Skeletal muscle tissue (tissue), 4 donors: ENCODE results near the gene ACVR1. TPM values are rescaled to one million over a fixed set of nuclear protein-coding genes. Genes with fewer than 3 reads are reported as not detected.

Experiments used
- H3K27ac ChIP-seq: one replicate; pipeline ENCODE4 v1.7.0; 2013; ENCODE audit warnings: mild to moderate bottlenecking, low read depth, low read length, inconsistent platforms
- H3K27me3 ChIP-seq, 3 donors: one replicate each; pipeline ENCODE4 v1.7.0; 2013; ENCODE audit warnings: low read length in 3 of 3; ENCODE audit not compliant: control insufficient read depth in 3 of 3, insufficient read depth in 3 of 3
- H3K36me3 ChIP-seq, 3 donors: one replicate each; pipeline ENCODE4 v1.7.0; 2013; ENCODE audit warnings: low read length in 3 of 3; ENCODE audit not compliant: control insufficient read depth in 3 of 3, insufficient read depth in 3 of 3
- H3K4me1 ChIP-seq, 3 donors: one replicate each; pipeline ENCODE4 v1.7.0; 2013; ENCODE audit warnings: low read length in 3 of 3, mild to moderate bottlenecking in 3 of 3; ENCODE audit not compliant: control insufficient read depth in 3 of 3, insufficient read depth in 3 of 3
- H3K4me3 ChIP-seq, 3 donors: one replicate each; pipeline ENCODE4 v1.7.0; 2013; ENCODE audit warnings: low read length in 3 of 3
- H3K9ac ChIP-seq, 3 donors: one replicate each; pipeline ENCODE4 v1.7.0; 2013; ENCODE audit warnings: low read length in 3 of 3, mild to moderate bottlenecking in 3 of 3, moderate library complexity in 2 of 3, low read depth in 1 of 3
- H3K9me3 ChIP-seq, 3 donors: one replicate each; pipeline ENCODE4 v1.7.0; 2013; ENCODE audit warnings: low read length in 3 of 3; ENCODE audit not compliant: control insufficient read depth in 3 of 3
- total RNA-seq: library from RNA; depleted of rRNA; stranded (reverse); fragments of >200 nt; gene quantifications from one replicate; pipeline ENCODE4 v1.2.3, GENCODE V29; 2014
- donor health status: Osteomylitis.

The ACVR1 gene
- total RNA-seq, 1 donor from 2014 or later, result 18.8 TPM

DNA sequence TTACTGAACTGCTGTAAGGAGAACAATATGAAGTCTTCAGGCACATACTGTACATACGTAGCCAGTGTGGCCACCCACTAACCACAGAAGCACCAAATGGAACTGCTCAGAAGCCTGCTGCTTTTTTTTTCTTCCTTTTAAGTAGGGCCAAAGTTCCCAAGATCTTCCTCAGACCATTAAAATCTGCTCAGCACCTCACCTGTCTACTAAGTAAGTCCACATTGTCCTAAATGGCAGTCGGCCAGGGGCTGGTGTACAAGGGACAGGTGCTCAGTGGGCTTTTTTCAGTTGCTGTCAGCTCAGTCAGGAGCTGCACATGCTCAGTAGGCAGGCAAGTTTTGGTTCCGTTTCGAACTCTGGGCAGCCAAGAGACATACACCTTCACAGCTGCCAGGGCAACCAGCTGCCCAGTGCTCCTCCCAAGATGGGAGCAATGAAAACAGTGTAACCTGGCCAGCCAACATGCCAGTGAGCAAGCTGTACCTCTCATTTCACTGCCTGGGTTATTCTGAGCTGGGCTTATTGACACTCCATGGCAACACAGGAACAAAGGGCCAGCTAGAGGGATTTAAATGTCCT, 86.1 kb downstream of the ACVR1 start:
- peak overlapping the region; percentile 8 to 38 (median 26) for H3K4me3 ChIP-seq

DNA sequence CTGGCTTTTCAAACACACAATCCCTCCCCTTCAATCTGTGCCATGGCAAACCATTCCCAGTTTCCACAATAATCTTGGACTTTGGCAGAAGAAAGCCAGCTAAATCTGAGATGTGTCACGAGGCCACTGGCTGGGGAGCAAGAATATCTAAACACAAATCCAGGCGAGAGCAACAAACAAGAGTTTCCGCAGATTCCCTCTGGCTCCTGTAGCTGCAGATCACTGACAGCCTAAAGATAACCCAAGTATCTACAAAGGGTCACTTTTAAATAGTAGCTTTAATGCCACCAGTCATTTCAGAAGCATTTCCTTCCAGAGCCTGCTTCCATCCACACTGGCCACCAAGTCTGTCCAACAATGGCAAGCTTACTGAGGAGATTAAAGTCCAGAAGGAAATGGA, 86.9 kb downstream of the ACVR1 start:
- Histone ChIP-seq H3K27ac (peak overlapping the region; percentile 80), H3K36me3 (no peaks in the 10 kb centered on the region), H3K27me3 (no peaks in the 10 kb centered on the region), H3K4me1 (peaks cover 71 to 77% (median 77%) of the 10 kb centered on the region in 3 donors), H3K9me3 (no peaks in the 10 kb centered on the region), H3K9ac (peak overlapping the region; percentile 18 to 47 (median 24)), H3K4me3 (peak overlapping the region in 2 of 3 donors; percentile 38)

More for the DNA sequence above, 86.1 kb downstream of the ACVR1 start:
- Histone ChIP-seq H3K9me3 (no peaks in the 10 kb centered on the region), H3K36me3 (no peaks in the 10 kb centered on the region), H3K27ac (peak overlapping the region; percentile 80), H3K4me1 (peaks cover 63 to 70% (median 69%) of the 10 kb centered on the region in 3 donors), H3K9ac (peak overlapping the region; percentile 24 to 47 (median 47)), H3K27me3 (no peaks in the 10 kb centered on the region)

DNA sequence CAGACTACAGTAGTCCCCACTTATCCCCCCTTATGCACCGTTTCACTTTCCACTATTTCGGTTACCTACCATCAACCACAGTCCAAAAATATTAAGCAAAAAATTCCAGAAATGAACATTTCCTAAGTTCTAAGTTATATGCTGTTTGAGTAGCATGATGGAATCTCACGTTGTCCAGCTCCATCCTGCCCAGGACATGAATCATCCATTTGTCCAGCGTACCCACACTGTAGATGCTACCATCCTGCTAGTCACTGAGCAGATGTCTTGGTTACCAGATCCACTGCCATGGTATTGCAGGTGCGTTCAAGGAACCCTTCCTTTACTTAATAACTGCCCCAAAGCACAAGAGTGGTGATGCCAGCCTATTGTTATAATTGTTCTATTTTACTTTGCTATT, 87.9 kb downstream of the ACVR1 start:
- H3K9me3 ChIP-seq, result no peaks in the 10 kb centered on the region
- H3K9ac ChIP-seq, result no peak overlapping the region
- H3K27me3 ChIP-seq, result no peaks in the 10 kb centered on the region
- peaks cover 74 to 83% (median 78%) of the 10 kb centered on the region in 3 donors for H3K4me1 ChIP-seq
- peak overlapping the region; percentile 80 for H3K27ac ChIP-seq
- H3K36me3 ChIP-seq, result no peaks in the 10 kb centered on the region
- H3K4me3 ChIP-seq, result no peak overlapping the region

DNA sequence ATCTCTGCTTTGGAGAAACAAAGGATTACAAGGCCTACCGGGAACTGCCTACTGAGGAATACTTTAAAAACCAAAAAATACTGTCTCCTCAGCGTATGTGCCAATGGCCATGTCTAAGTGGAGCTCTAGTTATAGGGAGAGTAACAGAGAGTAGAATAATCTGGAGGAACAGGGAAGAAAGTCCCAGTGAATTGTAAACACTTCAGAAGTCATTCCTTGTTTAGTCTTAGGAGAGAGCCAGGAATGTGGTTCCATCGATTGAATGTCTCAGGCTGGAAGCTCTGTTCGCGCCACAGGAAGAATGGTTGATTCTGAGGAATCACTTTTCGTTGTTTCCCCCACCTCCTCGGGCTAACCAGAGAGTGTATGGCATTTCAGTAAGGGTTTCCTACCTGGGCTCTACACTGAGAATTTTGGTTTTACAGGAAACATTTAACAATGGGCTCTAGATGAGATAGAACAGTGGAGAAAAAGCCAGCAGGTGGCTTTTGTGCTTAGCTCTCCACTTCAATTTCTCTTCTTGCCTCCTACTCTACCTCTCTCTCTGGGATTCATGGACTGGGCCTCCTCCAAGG, 88.7 kb downstream of the ACVR1 start:
- Histone ChIP-seq H3K36me3 (no peaks in the 10 kb centered on the region), H3K9me3 (no peaks in the 10 kb centered on the region), H3K27me3 (no peaks in the 10 kb centered on the region), H3K27ac (peak overlapping the region; percentile 16), H3K4me3 (no peak overlapping the region), H3K4me1 (peaks cover 72 to 87% (median 78%) of the 10 kb centered on the region in 3 donors), H3K9ac (no peak overlapping the region)

DNA sequence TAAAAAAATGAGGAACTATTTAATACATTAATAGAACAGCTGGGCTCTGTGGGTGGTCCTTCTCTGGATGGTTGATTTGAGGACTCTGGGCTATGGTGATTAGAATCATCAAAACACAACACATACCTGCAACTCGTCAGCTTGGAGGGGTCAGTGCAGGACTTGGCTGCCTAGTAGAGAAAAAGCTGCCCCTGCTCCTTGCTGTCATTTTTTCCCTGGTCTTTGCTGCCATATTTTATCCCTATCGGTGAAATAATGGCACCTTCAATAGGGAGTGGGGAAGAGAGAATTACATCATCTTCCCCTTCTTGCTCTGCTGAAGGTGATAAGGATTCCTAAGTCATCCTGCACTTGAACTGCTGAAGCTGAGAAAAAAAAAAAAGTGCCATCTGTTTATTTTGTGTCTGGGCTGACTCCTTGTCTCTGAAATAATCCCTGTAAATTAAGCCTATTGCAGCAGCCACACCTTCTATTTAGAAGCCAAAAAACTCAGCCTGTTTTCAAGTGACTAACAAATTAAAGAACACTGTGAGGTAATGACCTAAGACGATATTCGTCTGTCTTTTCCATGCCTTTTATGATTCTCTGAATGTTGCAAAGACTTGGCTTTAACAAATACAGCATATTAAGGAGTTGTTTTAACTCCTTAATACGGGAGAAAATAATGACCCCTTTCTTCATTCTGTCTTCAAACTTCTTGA, 89.3 kb downstream of the ACVR1 start:
- no peaks in the 10 kb centered on the region for H3K9me3 ChIP-seq
- no peak overlapping the region for H3K27ac ChIP-seq
- H3K27me3 ChIP-seq, result no peaks in the 10 kb centered on the region
- no peak overlapping the region for H3K4me3 ChIP-seq
- H3K4me1 ChIP-seq, result peaks cover 74 to 91% (median 75%) of the 10 kb centered on the region in 3 donors
- no peak overlapping the region for H3K9ac ChIP-seq
- H3K36me3 ChIP-seq, result no peaks in the 10 kb centered on the region

DNA sequence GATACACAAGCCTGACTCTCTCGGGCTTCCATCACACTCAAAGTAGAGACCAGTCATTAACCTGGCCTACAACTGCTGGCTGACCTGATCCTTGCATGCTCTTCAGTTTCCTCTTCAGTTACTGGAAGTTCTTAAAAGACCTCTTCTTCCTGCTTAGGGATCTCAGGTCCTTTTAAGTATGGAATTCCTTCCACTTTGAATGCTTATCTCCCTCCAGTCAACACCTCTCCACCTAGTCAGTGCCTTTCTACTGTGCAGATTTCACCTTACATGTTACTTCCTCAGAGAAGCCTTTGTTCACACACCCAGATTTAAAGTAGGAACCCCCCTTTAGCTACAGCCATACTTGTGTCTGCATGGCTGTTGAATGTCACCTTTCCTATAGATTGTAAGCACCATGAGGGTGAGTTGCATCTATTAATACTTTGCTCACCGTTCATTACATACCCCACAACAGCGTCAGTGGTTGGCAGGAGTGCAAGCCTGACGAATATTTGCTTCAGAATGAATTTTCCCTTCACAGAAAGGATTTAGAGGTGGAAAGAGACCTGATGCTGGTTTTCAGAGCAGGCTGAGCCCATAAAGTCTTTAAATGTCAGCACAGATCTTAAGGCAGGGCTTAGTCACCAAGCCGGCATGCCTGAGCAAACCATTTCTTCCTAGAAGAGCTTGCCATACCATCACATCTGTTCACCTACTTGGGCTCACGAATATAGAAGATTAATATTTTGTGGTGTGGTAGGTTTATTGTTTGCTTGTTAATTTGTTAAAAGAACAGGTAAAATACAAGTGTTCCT, 90.1 kb downstream of the ACVR1 start:
- Histone ChIP-seq H3K4me3 (no peak overlapping the region), H3K27ac (no peak overlapping the region), H3K4me1 (peaks cover 76 to 91% (median 80%) of the 10 kb centered on the region in 3 donors), H3K9ac (no peak overlapping the region), H3K27me3 (no peaks in the 10 kb centered on the region), H3K36me3 (no peaks in the 10 kb centered on the region), H3K9me3 (no peaks in the 10 kb centered on the region)

DNA sequence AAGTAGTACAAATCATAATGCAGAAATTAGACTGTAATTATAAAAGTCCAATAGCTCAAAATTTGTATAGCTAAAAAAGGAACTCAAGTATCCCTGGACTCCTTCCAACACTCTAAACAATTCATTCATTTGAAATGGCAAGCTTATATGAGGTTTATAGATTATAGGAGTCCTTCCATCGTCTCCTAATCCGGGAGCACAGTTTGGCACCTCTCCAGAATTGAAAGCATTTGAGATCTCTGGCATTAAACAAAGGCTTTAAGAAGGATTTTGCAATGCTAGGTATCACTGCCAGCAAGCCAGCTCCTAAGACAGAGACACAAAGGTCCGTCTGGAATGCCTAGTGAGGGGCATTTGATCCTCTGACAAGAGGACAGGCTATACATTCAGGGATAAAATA, 90.9 kb downstream of the ACVR1 start:
- H3K9me3 ChIP-seq, result no peaks in the 10 kb centered on the region
- H3K4me1 ChIP-seq, result peaks cover 71 to 91% (median 75%) of the 10 kb centered on the region in 3 donors
- H3K27me3 ChIP-seq, result no peaks in the 10 kb centered on the region
- no peak overlapping the region for H3K27ac ChIP-seq
- H3K36me3 ChIP-seq, result peaks cover 0 to 2% (median under 1%) of the 10 kb centered on the region in 3 donors
- no peak overlapping the region for H3K4me3 ChIP-seq
- peak overlapping the region in 1 of 3 donors; percentile 65 for H3K9ac ChIP-seq

DNA sequence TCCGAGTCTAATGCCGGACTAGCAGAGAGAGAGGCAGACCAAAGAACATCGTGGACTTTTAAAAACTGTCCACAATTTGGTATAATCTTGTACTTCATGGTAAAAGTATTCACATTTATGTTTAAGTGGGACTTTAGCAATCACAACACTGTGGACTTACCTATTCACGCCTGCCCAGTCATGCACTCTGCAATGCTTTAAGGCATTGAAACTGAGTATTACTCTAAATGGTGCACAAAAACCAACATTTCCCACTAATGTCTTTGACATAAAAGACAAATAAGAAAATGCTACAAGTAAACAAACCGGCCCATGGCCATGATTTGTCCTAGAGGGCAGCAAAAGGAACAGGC, 91.3 kb downstream of the ACVR1 start:
- H3K9me3 ChIP-seq, result no peaks in the 10 kb centered on the region
- peaks cover 67 to 91% (median 71%) of the 10 kb centered on the region in 3 donors for H3K4me1 ChIP-seq
- no peaks in the 10 kb centered on the region for H3K27me3 ChIP-seq
- H3K9ac ChIP-seq, result peak overlapping the region; percentile 16 to 65 (median 36)
- H3K4me3 ChIP-seq, result peak overlapping the region in 2 of 3 donors; percentile 16 to 34
- H3K36me3 ChIP-seq, result peaks cover 0 to 6% (median 4%) of the 10 kb centered on the region in 3 donors
- peak overlapping the region; percentile 62 for H3K27ac ChIP-seq

DNA sequence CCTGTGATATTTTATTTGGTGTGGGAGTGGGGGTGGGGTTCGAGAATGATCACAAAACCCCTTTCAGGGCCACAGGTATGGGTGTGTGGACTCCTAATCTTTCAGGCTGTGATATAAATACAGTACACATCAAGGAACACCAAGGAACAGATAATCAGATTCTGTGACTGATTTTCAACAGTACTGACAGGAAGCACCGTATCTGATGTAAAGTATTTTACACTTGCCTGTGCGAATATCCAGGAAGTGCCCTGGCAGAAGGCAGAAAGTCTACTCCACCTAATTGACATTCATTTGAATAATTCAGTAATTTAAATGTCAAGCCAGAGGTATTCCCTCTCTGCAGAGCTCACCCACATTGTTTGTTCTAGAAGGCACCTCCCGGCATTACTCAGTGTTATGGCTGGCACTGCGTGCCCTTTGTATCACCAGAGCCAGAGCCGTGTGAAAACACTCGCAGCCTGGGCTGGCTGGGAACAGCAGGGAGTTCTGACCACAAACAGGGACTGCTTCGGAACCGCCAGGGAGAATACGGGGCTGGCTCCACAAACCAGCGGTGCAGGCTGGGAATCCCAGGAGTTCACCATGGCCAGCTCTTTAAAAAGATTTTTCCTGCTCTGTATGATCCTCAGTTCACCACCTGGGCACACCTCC, 91.8 kb downstream of the ACVR1 start:
- Histone ChIP-seq H3K27ac (peak overlapping the region; percentile 62), H3K9ac (peak overlapping the region; percentile 16 to 65 (median 36))

More for the DNA sequence above, 91.8 kb downstream of the ACVR1 start:
- H3K9me3 ChIP-seq, result no peaks in the 10 kb centered on the region
- no peaks in the 10 kb centered on the region for H3K27me3 ChIP-seq
- peaks cover 62 to 89% (median 66%) of the 10 kb centered on the region in 3 donors for H3K4me1 ChIP-seq
- peaks cover 0 to 8% (median 8%) of the 10 kb centered on the region in 3 donors for H3K36me3 ChIP-seq
- H3K4me3 ChIP-seq, result peak overlapping the region in 2 of 3 donors; percentile 16 to 34
